HL-60/S4 treated with retinoic acid at 250 ng/mL for 4 days and 3 days (cell line): Measurements from ENCODE around the gene ZFPM1.
"Not testable (repeated sequence)": the region's sequence is repeated elsewhere in the genome, so short reads cannot be mapped to it uniquely, and the experiment has no call there.

Experiments used
- in situ Hi-C: fragments of 300-500 bp; cut with MboI; formaldehyde crosslinking; loops from 2 replicates; pipeline ENCODE4 v1.7.0; 2022; ENCODE audit warnings: low sequenced_read_pairs

ZFPM1 gene

GRCh38 chr16:88464447-88465318 is 11.6 kb downstream of the ZFPM1 start:
- in situ Hi-C loops = no loop called here

DNA sequence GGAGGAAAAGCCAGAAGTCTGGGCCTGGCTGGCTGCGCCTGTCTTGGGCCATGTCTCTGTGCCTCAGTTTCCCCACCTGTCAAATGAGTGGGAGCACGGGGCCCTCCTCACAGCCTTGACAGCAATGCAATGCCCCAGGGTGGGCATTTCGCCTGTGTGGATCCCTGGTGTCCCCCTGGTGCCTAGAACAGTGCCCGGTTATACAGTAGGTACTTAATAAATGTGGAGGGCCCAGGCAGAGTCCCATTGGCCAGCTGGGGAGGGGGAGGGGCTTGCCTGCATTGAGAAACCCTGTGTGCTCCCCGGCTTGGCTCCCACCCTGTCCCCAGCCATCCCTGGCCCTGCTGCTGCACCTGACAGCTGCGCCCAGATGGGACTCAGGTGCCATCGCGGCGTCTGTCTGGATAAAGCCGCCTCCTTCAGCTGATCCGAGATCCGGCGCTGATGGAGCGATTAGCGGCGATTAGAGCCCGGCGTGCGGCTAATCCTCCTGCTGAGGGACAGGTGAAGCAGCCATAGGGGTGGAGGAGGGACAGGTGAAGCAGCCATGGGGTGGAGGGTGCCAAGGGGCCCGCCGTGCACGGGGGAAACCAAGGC is 12.4 kb downstream of the ZFPM1 start:
- in situ Hi-C loops = no loop called here

DNA sequence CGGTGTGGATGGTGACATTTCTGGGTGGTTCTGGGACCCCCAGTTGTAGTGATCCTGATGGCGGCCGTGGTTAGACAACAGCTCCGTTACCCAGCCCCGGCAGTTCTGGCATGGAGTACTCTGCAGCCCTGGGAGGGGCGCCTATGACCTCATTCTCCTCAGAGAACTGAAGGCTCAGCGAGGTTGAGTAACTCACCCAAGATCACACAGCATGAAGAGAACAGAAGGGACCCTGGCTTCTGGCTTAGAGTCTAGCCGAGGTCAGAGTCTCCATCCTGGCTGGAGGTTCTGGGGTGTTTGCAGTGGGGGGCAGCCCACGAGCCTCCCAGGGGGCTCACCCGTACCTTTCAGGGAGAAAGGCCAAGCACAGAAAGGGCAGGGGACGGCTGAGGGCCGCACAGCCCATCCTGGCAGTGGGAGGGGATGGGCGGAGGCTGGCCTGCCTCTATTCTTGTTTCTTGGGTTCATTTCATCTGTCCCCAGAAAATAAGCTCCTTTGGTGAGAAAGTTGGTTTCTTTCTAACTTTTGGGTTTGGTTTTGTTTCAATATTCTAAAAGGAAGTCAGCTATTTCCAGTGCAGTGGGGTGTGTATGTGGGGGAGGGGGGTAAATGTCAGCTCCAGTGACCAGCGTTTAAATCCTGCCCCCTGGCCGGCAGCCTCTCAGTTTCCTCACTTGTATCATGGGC is 13.2 kb downstream of the ZFPM1 start:
- in situ Hi-C loops = no loop called here

DNA sequence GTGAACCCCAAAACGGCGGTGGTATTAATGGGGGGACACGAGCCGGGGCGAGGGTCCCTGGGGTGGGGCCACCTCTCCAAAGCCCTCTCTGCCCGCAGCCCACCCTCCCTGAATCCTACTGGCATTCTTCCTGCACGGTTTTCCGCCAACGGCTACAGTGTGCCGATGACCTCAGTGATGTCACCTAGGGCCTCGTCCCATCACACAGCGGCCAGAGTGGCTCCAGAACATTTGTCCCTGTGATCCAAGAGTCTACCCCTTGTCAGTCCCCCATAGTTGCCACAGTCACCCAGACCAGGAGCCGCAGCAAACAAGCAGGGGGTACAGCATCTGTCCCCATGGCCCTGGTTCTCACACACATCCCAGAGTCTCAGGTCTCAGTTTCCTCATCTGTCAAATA is 13.9 kb downstream of the ZFPM1 start:
- in situ Hi-C loops = no loop called here

DNA sequence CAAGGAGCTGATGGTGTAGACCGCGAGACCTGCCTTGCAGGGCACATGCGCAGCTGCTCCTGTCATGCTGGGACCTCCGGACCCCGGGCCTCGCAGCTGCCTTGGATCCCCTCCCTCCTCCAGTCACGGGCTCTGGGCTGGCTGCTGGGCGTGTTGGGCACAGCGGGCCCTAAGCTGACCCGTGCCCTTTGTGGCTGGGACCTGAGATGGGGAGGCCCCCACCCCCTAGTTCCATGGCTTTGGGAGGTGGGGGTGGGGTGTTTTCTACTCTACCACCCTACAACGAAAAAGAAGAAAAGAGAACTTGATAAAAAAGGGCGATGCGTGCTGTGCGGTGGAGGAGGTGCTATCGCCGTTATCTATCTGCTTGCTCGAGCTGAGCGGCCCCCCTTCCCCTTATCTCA is 14.5 kb downstream of the ZFPM1 start:
- in situ Hi-C loops = no loop called here

- in situ Hi-C loops = no loop called here
Observed at GRCh38 chr16:88468275-88469129, 15.4 kb downstream of the ZFPM1 start.

- in situ Hi-C loops = no loop called here
Observed at GRCh38 chr16:88469615-88470395, 16.7 kb downstream of the ZFPM1 start.

DNA sequence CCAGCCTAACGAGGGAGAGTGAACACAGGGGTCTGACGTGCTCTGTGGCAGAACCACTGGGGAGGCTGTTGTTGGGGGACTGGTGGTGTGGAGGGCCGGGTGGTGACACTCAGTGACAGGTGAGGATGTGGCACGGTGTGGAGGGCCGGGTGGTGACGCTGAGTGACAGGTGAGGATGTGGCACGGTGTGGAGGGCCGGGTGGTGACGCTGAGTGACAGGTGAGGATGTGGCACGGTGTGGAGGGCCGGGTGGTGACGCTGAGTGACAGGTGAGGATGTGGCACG is 17.3 kb downstream of the ZFPM1 start:
- in situ Hi-C loops = not testable (repeated sequence)

DNA sequence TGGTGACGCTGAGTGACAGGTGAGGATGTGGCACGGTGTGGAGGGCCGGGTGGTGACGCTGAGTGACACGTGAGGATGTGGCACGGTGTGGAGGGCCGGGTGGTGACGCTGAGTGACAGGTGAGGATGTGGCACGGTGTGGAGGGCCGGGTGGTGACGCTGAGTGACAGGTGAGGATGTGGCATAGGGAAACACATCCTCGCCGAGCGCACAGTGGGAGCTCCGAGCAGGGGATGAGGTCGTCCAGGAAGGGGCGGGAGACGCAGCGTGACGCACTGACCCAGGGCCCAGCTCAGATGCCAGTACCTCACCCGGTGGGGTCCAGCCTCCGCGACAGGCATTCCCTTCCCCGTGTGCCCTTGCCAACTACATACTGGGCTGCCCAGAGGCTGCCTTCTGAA is 17.6 kb downstream of the ZFPM1 start:
- in situ Hi-C loops = not testable (repeated sequence)

DNA sequence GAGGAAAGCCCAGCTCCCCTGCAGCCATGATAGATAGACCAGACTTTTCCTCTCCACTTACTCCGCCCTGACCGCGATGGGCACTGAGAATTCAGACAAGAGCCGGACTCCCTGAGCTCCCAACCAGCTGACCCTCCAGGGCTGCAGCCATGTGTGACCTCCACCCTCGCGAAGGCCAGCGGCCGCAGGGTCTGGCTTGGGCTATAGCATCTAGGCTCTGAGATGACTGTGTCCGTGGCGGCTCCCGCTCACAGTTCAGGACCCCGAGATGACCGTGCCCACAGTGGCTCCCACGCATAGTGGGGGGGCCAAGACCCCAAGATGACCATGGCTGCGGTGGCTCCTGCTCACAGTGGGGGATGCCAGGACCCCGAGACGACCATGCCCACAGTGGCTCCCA is 18.0 kb downstream of the ZFPM1 start:
- in situ Hi-C loops = no loop called here

DNA sequence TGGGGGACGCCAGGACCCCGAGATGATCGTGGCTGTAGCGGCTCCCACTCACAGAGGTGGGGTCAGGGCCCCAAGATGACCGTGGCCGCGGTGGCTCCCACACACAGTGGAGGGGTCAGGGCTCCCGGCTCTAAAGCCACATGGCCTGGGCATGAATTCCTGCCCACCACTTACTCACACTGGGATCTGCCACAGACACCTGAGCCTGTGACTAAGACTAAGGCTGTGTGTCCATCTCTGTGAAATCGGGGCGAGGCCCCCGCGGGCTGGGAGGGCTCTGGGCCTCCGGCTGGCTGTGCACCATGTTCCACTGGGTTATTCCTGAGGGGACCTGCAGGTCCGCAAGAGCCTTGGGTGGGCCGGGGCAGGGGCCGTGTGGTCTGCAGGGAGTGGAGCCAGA is 18.5 kb downstream of the ZFPM1 start:
- in situ Hi-C loops = no loop called here

DNA sequence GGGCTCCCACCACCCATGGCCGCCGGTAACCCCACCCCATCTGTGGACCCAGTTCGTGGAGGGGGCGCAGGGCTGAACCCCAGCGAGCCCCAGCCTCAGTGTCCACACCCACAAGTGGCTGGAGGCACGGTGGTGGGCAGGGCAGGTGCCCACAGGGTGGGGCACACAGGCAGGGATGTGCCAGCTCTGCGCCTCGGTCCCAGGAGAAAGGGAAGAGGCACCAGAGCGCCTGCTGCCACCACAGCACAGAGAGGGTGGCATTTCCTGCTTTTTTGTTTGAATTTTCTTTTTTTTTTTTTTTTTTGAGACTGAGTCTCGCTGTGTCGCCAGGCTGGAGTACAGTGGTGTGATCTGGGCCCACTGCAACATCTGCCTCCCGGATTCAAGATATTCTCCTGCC is 19.0 kb downstream of the ZFPM1 start:
- in situ Hi-C loops = no loop called here

GRCh38 chr16:88472637-88473205 is 19.6 kb downstream of the ZFPM1 start:
- in situ Hi-C loops = no loop called here

DNA sequence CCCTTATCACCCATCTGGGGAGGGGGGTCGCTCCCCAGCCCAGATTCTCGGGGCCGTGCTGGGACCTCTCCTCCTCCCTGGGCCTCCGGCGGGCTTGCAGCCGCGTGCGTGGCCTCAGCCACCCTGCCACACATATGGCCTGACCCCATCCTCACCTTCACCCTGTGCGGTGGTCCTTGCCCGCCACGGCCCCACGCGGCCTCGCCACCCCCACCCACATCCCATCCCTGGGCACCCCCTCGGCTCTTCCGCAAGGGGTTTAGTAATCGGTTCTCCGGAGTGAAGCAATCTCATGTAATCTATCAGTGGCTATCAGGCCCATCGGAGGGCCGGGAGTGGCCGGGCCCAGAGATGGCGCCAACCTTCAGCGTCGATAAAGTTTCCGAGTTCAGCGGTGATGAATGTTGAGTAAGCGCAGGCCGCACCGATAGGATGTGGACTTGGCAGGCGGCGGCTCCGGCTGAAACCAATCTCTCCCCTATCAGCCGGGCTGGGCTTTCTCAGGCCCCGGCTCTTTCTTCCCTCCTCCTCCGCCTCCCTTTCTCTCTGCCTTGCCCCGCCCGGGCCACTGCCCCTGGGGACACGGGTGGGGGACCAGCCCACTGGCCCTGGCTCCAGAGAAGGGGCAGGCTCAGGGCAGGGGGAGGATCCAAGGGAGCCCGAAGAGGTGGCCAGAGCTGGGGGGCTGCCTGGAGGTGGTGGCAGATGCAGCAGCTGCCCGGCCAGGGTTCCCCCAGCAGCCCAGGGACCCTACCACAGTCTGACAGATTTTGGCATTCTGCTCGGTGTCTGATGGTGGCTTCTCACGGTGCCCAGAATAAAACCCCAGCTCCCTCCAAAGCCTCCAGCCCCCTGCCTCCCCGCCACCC is 20.8 kb downstream of the ZFPM1 start:
- in situ Hi-C loops = no loop called here

DNA sequence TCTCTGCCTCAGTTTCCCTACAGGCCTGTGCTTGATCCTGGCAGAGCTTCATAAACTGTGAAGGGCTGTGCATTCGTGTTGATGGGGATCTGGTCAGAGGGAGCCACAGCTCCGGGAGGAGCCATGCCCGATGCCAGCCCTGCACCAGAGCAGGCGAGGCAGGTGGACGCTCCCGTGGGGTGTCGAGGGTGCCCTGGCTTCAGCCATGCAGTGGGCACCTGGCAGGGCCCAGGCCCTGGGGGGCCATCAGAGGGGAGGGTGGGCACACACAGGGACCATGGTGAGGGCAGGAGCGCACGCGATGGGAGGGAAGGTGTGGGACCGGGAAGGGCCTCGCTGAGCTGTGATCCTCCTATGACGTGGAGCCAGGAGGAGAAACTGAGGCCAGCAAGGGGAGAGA is 22.0 kb downstream of the ZFPM1 start:
- in situ Hi-C loops = no loop called here

DNA sequence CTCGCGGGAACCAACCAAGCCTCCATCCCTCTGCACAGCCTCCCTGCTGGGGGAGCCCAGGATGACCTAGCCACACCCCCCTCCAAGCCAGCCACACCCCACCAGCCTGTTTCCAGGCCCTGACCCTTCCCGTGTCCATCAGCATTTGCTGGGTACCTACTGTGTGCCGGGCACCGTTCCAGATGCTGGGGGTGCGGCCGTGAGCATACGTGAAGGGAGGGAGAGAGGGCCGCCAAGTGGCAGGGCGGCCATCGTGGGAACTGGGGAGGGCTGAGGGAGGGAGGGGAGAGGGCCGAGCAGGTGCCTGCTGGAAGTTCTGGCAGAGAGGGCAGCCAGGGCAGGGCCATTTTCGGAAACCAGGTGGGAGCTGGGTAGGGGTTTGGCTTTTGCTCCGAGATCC is 23.1 kb downstream of the ZFPM1 start:
- in situ Hi-C loops = no loop called here

- in situ Hi-C loops = no loop called here
Observed at GRCh38 chr16:88476817-88477397, 23.8 kb downstream of the ZFPM1 start.

DNA sequence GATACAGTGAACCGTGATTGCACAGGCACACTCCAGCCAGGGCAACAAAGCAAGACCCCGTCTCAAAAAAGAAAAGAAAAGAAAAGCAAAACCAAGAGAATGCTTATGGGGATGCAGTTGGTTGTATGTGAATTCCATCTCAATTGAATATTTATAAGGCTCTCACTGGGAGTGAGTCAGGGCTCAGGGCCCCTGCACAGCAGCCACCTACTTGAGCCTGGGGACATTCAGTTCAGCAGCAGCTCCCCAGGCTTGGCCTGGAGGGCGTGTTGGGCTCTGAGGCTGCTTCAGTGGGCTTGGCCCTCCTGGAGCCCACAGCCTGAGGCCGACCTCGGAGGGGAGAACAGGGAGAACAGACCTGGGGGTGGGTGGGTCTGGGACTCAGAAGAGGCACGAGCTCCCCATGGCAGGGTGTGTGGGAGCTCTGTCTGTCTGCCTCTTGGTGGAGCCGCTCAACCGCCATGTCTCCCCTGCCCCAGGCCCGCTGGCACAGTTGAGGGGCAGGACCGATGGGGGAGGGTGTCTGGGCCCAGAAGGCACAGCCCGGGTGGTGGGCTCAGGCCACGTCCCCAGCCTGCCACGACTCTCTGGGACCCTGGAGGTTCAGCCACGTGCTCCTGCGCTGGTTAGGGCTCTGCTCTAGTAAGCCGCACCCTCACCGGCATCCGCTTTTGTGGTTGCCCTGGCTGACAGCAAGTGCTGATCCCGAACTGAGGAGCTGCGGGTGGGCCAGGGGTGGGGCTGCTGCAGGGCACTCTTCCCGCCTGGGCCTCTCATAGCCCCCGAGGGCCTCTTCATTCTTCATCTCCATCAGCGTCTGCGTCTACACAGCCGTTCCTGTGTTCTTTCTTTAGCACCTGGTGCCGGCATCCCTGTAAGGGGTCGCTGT is 24.8 kb downstream of the ZFPM1 start:
- in situ Hi-C loops = no loop called here
